22Rv1 (cell line): ENCODE measurements around the gene GLP2R.

Experiments used
- H3K27ac ChIP-seq: fragments of 450-650 bp; 2 replicates; pipeline ENCODE4 v1.5.1; 2017
- CTCF ChIP-seq: fragments of 450-650 bp; IDR thresholded peaks from 2 replicates; pipeline ENCODE4 v1.5.1; 2017; ENCODE audit warnings: mild to moderate bottlenecking
- ZFX ChIP-seq: fragments of 450-650 bp; IDR thresholded peaks from 2 replicates; pipeline ENCODE4 v1.6.1; 2017; ENCODE audit warnings: antibody characterized with exemption, borderline replicate concordance

Gene GLP2R

GRCh38 chr17:9790316-9790715 lies 35.4 kb upstream of the GLP2R start:
- no peak overlapping the region for H3K27ac ChIP-seq
- TF ChIP-seq ZFX (no peak), CTCF (no peak)

GRCh38 chr17:9790889-9791876 lies 34.5 kb upstream of the GLP2R start, which contains the start of gene DHRS7C:
TSS of gene DHRS7C (minus strand) at chr17:9791592. CDS start at chr17:9791284, 308 bp downstream.
- no peak for TF ChIP-seq ZFX
- TF ChIP-seq CTCF, result no peak
- no peak within 1 kb of the TSS for H3K27ac ChIP-seq

GRCh38 chr17:9792181-9792840 lies 33.4 kb upstream of the GLP2R start:
- TF ChIP-seq ZFX, result no peak
- no peak for TF ChIP-seq CTCF
- no peak overlapping the region for H3K27ac ChIP-seq

DNA sequence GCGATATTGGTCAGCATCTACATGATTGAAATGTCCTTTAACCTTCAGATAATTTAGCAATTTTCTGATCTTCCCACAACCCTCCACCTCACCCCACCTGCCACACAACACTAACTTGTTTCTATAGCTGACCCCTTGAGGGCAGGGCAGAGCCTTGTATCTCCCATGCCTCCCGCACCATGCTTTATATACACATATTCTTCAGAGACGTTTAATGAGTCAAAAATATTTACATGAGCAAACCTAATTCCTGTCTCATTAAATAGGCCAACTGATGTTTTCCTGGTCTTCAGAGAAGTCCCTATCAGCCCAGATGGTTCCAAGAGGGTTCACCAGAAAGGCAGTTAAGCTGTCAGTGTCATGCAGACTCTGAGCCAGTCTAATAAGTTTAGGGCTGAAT lies 27.7 kb upstream of the GLP2R start:
- H3K27ac ChIP-seq, result no peak overlapping the region
- TF ChIP-seq ZFX (no peak), CTCF (no peak)

GRCh38 chr17:9798724-9799123 lies 27.0 kb upstream of the GLP2R start:
- TF ChIP-seq CTCF (no peak), ZFX (no peak)
- H3K27ac ChIP-seq, result no peak overlapping the region

DNA sequence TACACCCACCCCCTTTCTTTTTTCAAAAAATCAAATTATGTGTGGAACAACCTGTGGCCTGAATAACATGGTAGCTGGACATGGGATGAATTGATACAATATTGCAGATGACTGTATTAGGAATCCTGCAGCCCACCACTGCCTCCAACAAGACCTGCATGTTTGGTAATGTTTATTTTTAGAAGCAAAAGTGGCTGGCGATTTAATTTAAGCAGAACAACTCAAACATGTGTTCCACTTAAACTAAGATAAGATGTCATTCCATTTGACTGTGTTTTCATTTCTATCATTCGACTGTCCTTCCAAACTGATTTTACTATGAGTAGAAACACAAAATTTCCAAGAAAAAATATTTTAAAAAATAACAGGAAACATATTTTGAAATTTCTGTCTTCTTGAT lies 24.2 kb upstream of the GLP2R start:
- TF ChIP-seq CTCF, result no peak
- no peak for TF ChIP-seq ZFX
- H3K27ac ChIP-seq, result no peak overlapping the region

DNA sequence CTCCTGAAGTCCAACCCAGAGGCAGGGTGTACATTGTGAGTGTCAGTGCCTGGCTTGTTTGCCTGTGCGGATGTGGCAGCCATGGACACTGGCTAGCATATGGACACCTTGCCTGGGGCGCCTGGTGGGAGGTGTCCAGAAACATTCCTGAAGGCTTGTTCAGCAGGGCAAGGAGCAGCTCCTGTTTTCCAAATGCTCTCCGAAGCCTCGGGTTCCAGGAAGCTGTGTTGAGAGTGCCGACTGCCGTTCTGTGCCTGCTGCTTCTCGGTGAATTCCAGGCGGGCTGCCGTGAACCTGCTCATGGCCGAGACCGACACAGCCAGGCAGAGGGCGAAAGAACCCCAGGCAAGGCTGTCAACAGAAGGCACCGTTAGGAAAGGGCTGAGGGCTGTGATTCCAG lies 23.4 kb upstream of the GLP2R start:
- TF ChIP-seq ZFX, result no peak
- TF ChIP-seq CTCF, result no peak
- no peak overlapping the region for H3K27ac ChIP-seq
